Fibroblast of skin of back (primary cell): ENCODE data around the gene SPTBN5.
A peak's percentile ranks its signal among the peaks of the same experiment; 100 is the strongest.

Experiments used
- DNase-seq: peaks from one replicate; pipeline ENCODE4 v3.0.0-alpha.2; 2013

The SPTBN5 gene

GRCh38 chr15:41882689-41883483 is 11.0 kb downstream of the SPTBN5 start:
- no peak for DNase-seq

- DNase-seq, result no peak
These were observed 11.7 kb downstream of the SPTBN5 start for GRCh38 chr15:41881920-41882688.

- no peak for DNase-seq
These were observed 12.3 kb downstream of the SPTBN5 start for GRCh38 chr15:41881550-41881919.

- no peak for DNase-seq
These were observed 12.8 kb downstream of the SPTBN5 start for GRCh38 chr15:41881086-41881485.

- no peak for DNase-seq
These were observed 13.5 kb downstream of the SPTBN5 start for GRCh38 chr15:41880156-41880877.

GRCh38 chr15:41879321-41879845 is 14.5 kb downstream of the SPTBN5 start:
- no peak for DNase-seq

- DNase-seq, result no peak
These were observed 15.5 kb downstream of the SPTBN5 start for GRCh38 chr15:41878355-41878699.

GRCh38 chr15:41877631-41878354 is 16.1 kb downstream of the SPTBN5 start:
- DNase-seq, result no peak

- DNase-seq, result no peak
These were observed 17.2 kb downstream of the SPTBN5 start for GRCh38 chr15:41876689-41877088.

GRCh38 chr15:41876007-41876406 is 17.8 kb downstream of the SPTBN5 start:
- no peak for DNase-seq

- no peak for DNase-seq
These were observed 19.1 kb downstream of the SPTBN5 start for GRCh38 chr15:41874736-41875135.

GRCh38 chr15:41873711-41874110 is 20.1 kb downstream of the SPTBN5 start:
- DNase-seq, result no peak

- DNase-seq, result no peak
These were observed 21.6 kb downstream of the SPTBN5 start for GRCh38 chr15:41872166-41872747.

- DNase-seq, result no peak
These were observed 22.5 kb downstream of the SPTBN5 start for GRCh38 chr15:41871175-41871905.

GRCh38 chr15:41870689-41871081 is 23.2 kb downstream of the SPTBN5 start:
- DNase-seq, result peak; percentile 18

- DNase-seq, result no peak
These were observed 23.8 kb downstream of the SPTBN5 start for GRCh38 chr15:41869770-41870688.

- no peak for DNase-seq
These were observed 25.5 kb downstream of the SPTBN5 start for GRCh38 chr15:41868321-41868720.

- DNase-seq, result no peak
These were observed 26.8 kb downstream of the SPTBN5 start for GRCh38 chr15:41866872-41867579.

GRCh38 chr15:41866263-41866703 is 27.6 kb downstream of the SPTBN5 start:
- no peak for DNase-seq
